Osteoblast (primary cell): Measurements from ENCODE around the gene CYP3A4. TPM values are rescaled to one million over a fixed set of nuclear protein-coding genes. Genes with fewer than 3 reads are reported as not detected.

ENCODE experiments used
- DNase-seq: peaks from one replicate; pipeline ENCODE4 v3.0.0; 2011; ENCODE audit warnings: low spot score, mixed read lengths; ENCODE audit not compliant: insufficient read length; ENCODE audit errors: missing footprints
- H2AFZ ChIP-seq: 2 replicates; pipeline ENCODE4 v1.6.0; 2011; ENCODE audit warnings: mild to moderate bottlenecking, low read length
- H3K27ac ChIP-seq: 2 replicates; pipeline ENCODE4 v1.5.1; 2011; ENCODE audit warnings: mild to moderate bottlenecking, low read depth, low read length, moderate library complexity
- H3K27me3 ChIP-seq: 2 replicates; pipeline ENCODE4 v1.6.0; 2012; ENCODE audit warnings: mild to moderate bottlenecking, control low read depth, inconsistent platforms, low read length, moderate library complexity; ENCODE audit not compliant: insufficient read depth
- H3K36me3 ChIP-seq: 2 replicates; pipeline ENCODE4 v1.5.1; 2011; ENCODE audit warnings: mild to moderate bottlenecking, low read length, control low read depth, moderate library complexity; ENCODE audit not compliant: insufficient read depth
- H3K4me1 ChIP-seq: 2 replicates; pipeline ENCODE4 v1.5.1; 2011; ENCODE audit warnings: mild to moderate bottlenecking, low read length, control low read depth, moderate library complexity; ENCODE audit not compliant: insufficient read depth
- H3K4me2 ChIP-seq: 2 replicates; pipeline ENCODE4 v1.6.0; 2011; ENCODE audit warnings: mild to moderate bottlenecking, low read length; ENCODE audit not compliant: insufficient read depth
- H3K4me3 ChIP-seq: fragments of 200-600 bp; sonication (generic); 3 replicates; pipeline ENCODE4 v1.5.1; 2012; ENCODE audit warnings: mild to moderate bottlenecking, low read length, inconsistent platforms; ENCODE audit not compliant: insufficient read depth
- H3K79me2 ChIP-seq: 2 replicates; pipeline ENCODE4 v1.6.0; 2012; ENCODE audit warnings: mild to moderate bottlenecking, low read length, control low read depth, inconsistent platforms; ENCODE audit not compliant: insufficient read depth
- H3K9me3 ChIP-seq: 2 replicates; pipeline ENCODE4 v1.5.1; 2011; ENCODE audit warnings: low read depth, low read length, control low read depth
- H4K20me1 ChIP-seq: 2 replicates; pipeline ENCODE4 v1.6.0; 2012; ENCODE audit warnings: mild to moderate bottlenecking, low read length, control low read depth; ENCODE audit not compliant: insufficient read depth
- CTCF ChIP-seq: IDR thresholded peaks from 2 replicates; pipeline ENCODE4 v1.5.1; 2011; ENCODE audit warnings: mild to moderate bottlenecking, low read depth, low read length, moderate library complexity; ENCODE audit errors: extremely low read depth
- total RNA-seq: library from RNA; depleted of rRNA; stranded (reverse); fragments of >200 nt; gene quantifications from 2 replicates; pipeline ENCODE4 v1.2.3, GENCODE V29; 2012

CYP3A4 gene
- total RNA-seq: not detected in 2 replicates

- no peak for TF ChIP-seq CTCF
- Histone ChIP-seq H3K4me2 (no peak within 1 kb of the TSS), H4K20me1 (no peaks in the 10 kb centered on the region), H3K9me3 (no peaks in the 10 kb centered on the region), H3K27ac (no peak within 1 kb of the TSS), H3K79me2 (no peaks in the 10 kb centered on the region), H3K4me3 (no peak within 1 kb of the TSS), H3K27me3 (peaks cover 30% of the 10 kb centered on the region), H3K4me1 (peaks cover 8% of the 10 kb centered on the region), H3K36me3 (no peaks in the 10 kb centered on the region), H2AFZ (no peak within 1 kb of the TSS)
- DNase-seq: no peak
These were observed at the start of gene CYP3A4 for GRCh38 chr7:99784007-99784406. Gene CYP3A4 (minus strand): TSS chr7:99784184. CDS start chr7:99784081, 103 bp downstream.

- H3K27me3 ChIP-seq: peaks cover 43% of the 10 kb centered on the region
- no peak for DNase-seq
- H3K79me2 ChIP-seq: no peaks in the 10 kb centered on the region
- H3K9me3 ChIP-seq: no peaks in the 10 kb centered on the region
- H4K20me1 ChIP-seq: no peaks in the 10 kb centered on the region
- no peak overlapping the region for H3K4me2 ChIP-seq
- H3K4me1 ChIP-seq: no peaks in the 10 kb centered on the region
- no peaks in the 10 kb centered on the region for H3K36me3 ChIP-seq
- H3K4me3 ChIP-seq: no peak overlapping the region
- no peak overlapping the region for H3K27ac ChIP-seq
- no peak overlapping the region for H2AFZ ChIP-seq
- no peak for TF ChIP-seq CTCF
These were observed 49.4 kb upstream of the CYP3A4 start for GRCh38 chr7:99833289-99833877.

GRCh38 chr7:99831595-99831994 lies 47.6 kb upstream of the CYP3A4 start:
- H3K4me2 ChIP-seq: no peak overlapping the region
- no peaks in the 10 kb centered on the region for H3K4me1 ChIP-seq

More at GRCh38 chr7:99831595-99831994, 47.6 kb upstream of the CYP3A4 start:
- H3K27me3 ChIP-seq: peaks cover 48% of the 10 kb centered on the region
- H4K20me1 ChIP-seq: no peaks in the 10 kb centered on the region
- no peak overlapping the region for H2AFZ ChIP-seq
- no peak overlapping the region for H3K27ac ChIP-seq
- no peak for TF ChIP-seq CTCF
- no peak overlapping the region for H3K4me3 ChIP-seq
- no peak for DNase-seq
- no peaks in the 10 kb centered on the region for H3K36me3 ChIP-seq
- H3K9me3 ChIP-seq: no peaks in the 10 kb centered on the region
- H3K79me2 ChIP-seq: no peaks in the 10 kb centered on the region
